ENCODE data around the gene FGF1.

DNA sequence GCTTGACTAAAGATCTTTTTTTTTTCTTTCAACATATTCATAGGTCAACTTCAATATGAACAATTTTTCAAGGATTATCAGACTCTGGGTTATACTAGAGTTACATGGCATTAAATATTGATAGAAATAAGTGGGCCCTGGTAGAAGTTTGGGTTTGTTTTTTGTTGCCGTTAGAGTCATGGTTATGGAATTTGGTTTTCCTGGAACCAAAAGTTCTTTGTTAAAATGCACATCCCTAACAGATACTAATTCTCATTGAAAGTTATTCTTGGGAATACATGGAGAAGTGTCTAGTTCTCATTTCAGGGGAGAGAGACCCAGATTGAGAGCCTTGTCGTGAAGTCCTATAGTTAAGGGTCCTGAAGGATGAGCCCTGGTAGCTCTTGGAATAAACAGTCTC lies 124.9 kb downstream of the FGF1 start:
- TF ChIP-seq FOXK2 (IDR thresholded peaks at IDR 0.05) (no peak), ELF4 (IDR thresholded peaks at IDR 0.05) (no peak), SUZ12 (IDR thresholded peaks at IDR 0.05) (no peak), SP1 (IDR thresholded peaks at IDR 0.05) (no peak), FOXM1 (IDR thresholded peaks at IDR 0.05; ENCODE audit: borderline replicate concordance) (no peak), FOXA1 (IDR thresholded peaks at IDR 0.05) (no peak), L3MBTL2 (conservative IDR thresholded peaks at IDR 0.05) (no peak), BHLHE40 (IDR thresholded peaks at IDR 0.05; ENCODE audit: borderline replicate concordance) (no peak)
- TF ChIP-seq, protein P1, sequence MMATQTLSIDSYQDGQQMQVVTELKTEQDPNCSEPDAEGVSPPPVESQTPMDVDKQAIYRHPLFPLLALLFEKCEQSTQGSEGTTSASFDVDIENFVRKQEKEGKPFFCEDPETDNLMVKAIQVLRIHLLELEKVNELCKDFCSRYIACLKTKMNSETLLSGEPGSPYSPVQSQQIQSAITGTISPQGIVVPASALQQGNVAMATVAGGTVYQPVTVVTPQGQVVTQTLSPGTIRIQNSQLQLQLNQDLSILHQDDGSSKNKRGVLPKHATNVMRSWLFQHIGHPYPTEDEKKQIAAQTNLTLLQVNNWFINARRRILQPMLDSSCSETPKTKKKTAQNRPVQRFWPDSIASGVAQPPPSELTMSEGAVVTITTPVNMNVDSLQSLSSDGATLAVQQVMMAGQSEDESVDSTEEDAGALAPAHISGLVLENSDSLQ (IDR thresholded peaks at IDR 0.05), result no peak
